Mononuclear cell (primary cell): Measurements from ENCODE around the gene DIRAS3. TPM values are rescaled to one million over a fixed set of nuclear protein-coding genes. Genes with fewer than 3 reads are reported as not detected.
"Not testable (repeated sequence)": the region's sequence is repeated elsewhere in the genome, so short reads cannot be mapped to it uniquely, and the experiment has no call there.

ENCODE experiments used
- H3K27me3 ChIP-seq: 2 replicates; pipeline ENCODE4 v1.6.0; 2011; ENCODE audit warnings: low read length, control low read depth; ENCODE audit not compliant: insufficient read depth
- H3K4me1 ChIP-seq: 2 replicates; pipeline ENCODE4 v1.5.1; 2011; ENCODE audit warnings: mild to moderate bottlenecking, low read length, control low read depth; ENCODE audit not compliant: insufficient read depth
- H3K4me3 ChIP-seq: 2 replicates; pipeline ENCODE4 v1.5.1; 2011; ENCODE audit warnings: mild to moderate bottlenecking, low read length, moderate library complexity
- H3K9me3 ChIP-seq: 2 replicates; pipeline ENCODE4 v1.5.1; 2011; ENCODE audit warnings: low read depth, mild to moderate bottlenecking, control low read depth, low read length
- total RNA-seq: library from RNA; depleted of rRNA; stranded (reverse); fragments of >200 nt; gene quantifications from one replicate; pipeline ENCODE4 v1.2.3, GENCODE V29; 2012

Gene DIRAS3, protein sequence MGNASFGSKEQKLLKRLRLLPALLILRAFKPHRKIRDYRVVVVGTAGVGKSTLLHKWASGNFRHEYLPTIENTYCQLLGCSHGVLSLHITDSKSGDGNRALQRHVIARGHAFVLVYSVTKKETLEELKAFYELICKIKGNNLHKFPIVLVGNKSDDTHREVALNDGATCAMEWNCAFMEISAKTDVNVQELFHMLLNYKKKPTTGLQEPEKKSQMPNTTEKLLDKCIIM
- not detected for total RNA-seq

DNA sequence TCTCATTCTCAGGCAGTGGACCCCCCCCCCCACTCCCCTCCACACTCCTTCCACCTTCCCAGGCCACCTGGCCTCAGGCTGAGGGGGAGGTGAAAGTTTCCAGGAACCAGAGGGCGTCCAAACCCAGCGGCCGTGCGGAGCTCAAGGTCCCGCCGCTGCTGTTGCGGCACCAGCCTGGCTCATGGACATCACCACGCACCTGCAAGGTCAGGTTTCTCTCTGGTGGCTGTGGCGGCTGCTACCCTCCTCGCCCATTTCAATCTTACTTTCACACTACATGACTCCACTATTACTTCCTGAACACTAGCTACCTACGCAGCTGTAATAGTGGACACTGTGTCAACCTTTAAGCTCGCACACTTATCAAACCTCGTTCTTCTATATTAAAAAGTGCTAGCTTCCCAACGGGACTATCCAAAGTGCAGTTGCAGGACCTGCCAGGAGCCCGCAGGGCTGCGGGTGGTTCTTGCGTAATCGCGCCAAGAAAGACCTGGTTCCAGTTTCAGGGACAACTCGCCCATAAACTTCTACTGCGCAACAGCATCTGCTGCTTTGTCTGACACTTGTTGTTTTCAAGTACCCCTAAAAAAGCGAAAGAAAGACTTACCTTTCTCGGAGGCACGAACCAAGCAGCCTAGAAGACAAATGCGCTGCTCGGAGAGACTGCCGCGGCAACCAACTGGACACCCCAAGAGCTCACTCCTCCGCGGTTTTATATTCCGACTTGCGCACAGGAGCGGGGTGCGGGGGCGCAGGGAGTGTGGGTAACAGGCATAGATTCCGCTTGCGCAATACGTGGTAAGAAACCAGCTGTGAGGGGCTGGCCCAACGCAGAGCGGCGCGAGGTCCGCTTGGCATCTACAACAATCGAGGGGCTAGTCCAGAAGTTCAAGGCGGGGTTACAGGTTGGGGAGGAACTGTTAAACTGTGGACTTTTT is at the start of gene DIRAS3:
Gene DIRAS3 (minus strand): TSS at position 687 of the 938 bp plus-strand sequence. CDS start 3,330 bp downstream, outside the sequence.
- Histone ChIP-seq H3K9me3 (no peaks in the 10 kb centered on the region), H3K27me3 (peaks cover 26% of the 10 kb centered on the region), H3K4me1 (no peaks in the 10 kb centered on the region), H3K4me3 (no peak within 1 kb of the TSS)

DNA sequence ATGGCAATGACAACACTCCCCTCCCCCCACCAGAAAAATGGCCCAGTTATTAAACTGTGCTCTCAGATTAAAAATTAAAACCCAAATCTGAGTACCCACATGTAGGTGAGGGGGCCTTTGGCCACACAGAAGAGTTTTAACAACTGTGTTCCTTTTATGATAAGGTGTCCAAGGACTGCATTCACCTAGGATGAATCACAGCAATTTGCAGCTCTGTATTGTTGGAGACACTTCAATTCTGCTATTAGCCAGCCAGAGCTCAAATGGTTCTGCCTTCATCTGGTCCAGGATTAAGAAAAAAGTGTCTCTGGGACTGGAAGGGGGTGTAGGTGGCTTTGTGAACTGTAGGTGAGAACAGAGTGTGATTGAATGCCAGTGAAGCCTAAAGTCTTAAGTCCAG is 43.3 kb upstream of the DIRAS3 start:
- Histone ChIP-seq H3K27me3 (no peaks in the 10 kb centered on the region), H3K9me3 (no peaks in the 10 kb centered on the region), H3K4me1 (no peaks in the 10 kb centered on the region), H3K4me3 (no peak overlapping the region)

DNA sequence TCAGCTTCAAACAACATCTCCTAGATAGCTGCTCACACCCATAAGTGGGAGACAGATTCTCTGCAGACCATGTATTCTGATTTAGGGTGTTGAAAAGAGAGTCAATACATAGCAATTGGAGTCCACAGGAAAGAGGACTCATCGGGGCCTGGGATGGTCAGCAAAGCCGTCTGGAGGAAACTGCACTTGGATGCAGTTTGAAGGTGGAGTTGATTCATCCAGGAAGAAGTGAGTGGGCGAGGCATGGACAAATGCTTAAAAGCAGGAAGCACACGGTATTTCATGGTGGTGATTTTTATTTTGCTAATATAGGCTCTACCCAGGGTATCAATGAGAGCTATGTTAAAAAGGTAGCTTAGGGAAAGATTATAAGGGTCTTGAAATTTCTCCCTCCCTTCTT is 36.8 kb upstream of the DIRAS3 start:
- no peak overlapping the region for H3K4me3 ChIP-seq
- no peaks in the 10 kb centered on the region for H3K27me3 ChIP-seq
- no peaks in the 10 kb centered on the region for H3K9me3 ChIP-seq
- no peaks in the 10 kb centered on the region for H3K4me1 ChIP-seq

DNA sequence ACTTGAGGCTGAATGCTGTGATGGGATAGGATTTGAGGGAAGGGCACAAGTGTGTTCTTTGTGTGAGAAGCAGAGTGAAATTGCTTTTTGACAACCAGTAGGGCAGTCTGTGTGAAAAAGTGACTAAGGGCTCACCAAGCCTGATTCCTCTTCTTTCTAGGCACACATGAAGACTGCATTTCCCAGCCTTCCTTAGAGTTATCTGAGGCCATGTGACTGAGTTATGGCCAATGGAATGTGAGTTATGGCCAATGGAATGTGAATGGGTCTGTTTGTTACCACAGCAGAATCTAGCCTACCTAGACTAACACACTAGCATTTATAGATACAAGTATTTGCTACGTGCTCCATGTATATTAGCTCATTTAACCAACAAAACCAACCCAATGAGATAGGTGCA is 35.3 kb upstream of the DIRAS3 start:
- no peaks in the 10 kb centered on the region for H3K4me1 ChIP-seq
- H3K4me3 ChIP-seq: no peak overlapping the region
- H3K9me3 ChIP-seq: no peaks in the 10 kb centered on the region
- no peaks in the 10 kb centered on the region for H3K27me3 ChIP-seq

GRCh38 chr1:68083686-68084085 is 33.3 kb upstream of the DIRAS3 start:
- no peaks in the 10 kb centered on the region for H3K4me1 ChIP-seq

GRCh38 chr1:68081775-68082283 is 31.4 kb upstream of the DIRAS3 start:
- Histone ChIP-seq H3K27me3 (no peaks in the 10 kb centered on the region), H3K9me3 (no peaks in the 10 kb centered on the region), H3K4me3 (no peak overlapping the region), H3K4me1 (no peaks in the 10 kb centered on the region)

More at GRCh38 chr1:68083686-68084085, 33.3 kb upstream of the DIRAS3 start:
- Histone ChIP-seq H3K9me3 (no peaks in the 10 kb centered on the region), H3K27me3 (no peaks in the 10 kb centered on the region), H3K4me3 (no peak overlapping the region)

GRCh38 chr1:68078647-68079046 is 28.2 kb upstream of the DIRAS3 start:
- no peaks in the 10 kb centered on the region for H3K27me3 ChIP-seq
- no peaks in the 10 kb centered on the region for H3K9me3 ChIP-seq
- H3K4me3 ChIP-seq: no peak overlapping the region
- no peaks in the 10 kb centered on the region for H3K4me1 ChIP-seq

DNA sequence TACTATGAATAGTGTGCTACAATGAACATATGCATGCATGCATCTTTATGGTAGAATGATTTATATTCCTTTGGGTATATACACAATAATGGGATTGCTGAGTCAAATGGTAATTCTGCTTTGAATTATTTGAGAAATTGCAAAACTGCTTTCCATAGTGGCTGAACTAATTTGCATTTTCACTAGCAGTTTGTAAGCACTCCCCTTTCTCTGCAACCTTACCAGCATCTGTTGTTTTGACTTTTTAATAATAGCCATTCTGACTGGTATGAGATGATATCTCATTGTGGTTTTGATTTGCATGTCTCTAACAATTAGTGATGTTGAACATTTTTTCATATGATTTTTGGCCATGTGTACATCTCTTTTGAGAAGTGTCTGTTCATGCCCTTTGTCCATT is 24.0 kb upstream of the DIRAS3 start:
- Histone ChIP-seq H3K4me1 (no peaks in the 10 kb centered on the region), H3K27me3 (no peaks in the 10 kb centered on the region), H3K9me3 (no peaks in the 10 kb centered on the region), H3K4me3 (no peak overlapping the region)

- Histone ChIP-seq H3K4me1 (no peaks in the 10 kb centered on the region), H3K9me3 (no peaks in the 10 kb centered on the region), H3K4me3 (no peak overlapping the region), H3K27me3 (no peaks in the 10 kb centered on the region)
Measured at GRCh38 chr1:68065766-68066165, 15.3 kb upstream of the DIRAS3 start.

GRCh38 chr1:68058053-68058452 is 7.6 kb upstream of the DIRAS3 start:
- not testable (repeated sequence) for H3K9me3 ChIP-seq, H3K4me1 ChIP-seq, H3K4me3 ChIP-seq, H3K27me3 ChIP-seq

DNA sequence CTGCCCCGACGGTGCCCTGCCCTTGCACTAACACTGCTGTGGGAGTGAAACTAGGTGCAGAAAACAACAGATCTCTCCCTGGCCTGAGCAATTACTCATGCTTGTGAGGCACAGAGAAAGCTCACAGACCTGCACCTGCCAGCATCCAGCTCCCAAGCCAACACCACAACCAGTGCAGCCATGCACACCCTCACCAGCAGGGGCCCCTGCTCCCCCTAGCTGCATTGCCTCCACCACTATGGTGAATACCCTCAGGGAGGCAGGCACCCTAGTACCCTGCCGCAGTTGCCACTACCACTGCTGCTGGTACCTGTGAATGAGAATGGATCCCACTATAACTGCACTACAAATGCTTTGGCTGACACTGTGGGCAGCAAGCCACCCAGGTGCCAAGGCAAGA is 7.1 kb upstream of the DIRAS3 start:
- Histone ChIP-seq H3K27me3 (no peaks in the 10 kb centered on the region), H3K4me1 (no peaks in the 10 kb centered on the region), H3K4me3 (no peak overlapping the region)

GRCh38 chr1:68057050-68057449 is 6.6 kb upstream of the DIRAS3 start:
- Histone ChIP-seq H3K9me3 (no peaks in the 10 kb centered on the region), H3K4me1 (no peaks in the 10 kb centered on the region), H3K27me3 (peaks cover 1% of the 10 kb centered on the region), H3K4me3 (no peak overlapping the region)

More for the DNA sequence above, 7.1 kb upstream of the DIRAS3 start:
- H3K9me3 ChIP-seq: no peaks in the 10 kb centered on the region

GRCh38 chr1:68051475-68051874 is 1.0 kb upstream of the DIRAS3 start:
- no peak overlapping the region for H3K4me3 ChIP-seq
- H3K9me3 ChIP-seq: no peaks in the 10 kb centered on the region
- no peaks in the 10 kb centered on the region for H3K4me1 ChIP-seq
- H3K27me3 ChIP-seq: peaks cover 26% of the 10 kb centered on the region

DNA sequence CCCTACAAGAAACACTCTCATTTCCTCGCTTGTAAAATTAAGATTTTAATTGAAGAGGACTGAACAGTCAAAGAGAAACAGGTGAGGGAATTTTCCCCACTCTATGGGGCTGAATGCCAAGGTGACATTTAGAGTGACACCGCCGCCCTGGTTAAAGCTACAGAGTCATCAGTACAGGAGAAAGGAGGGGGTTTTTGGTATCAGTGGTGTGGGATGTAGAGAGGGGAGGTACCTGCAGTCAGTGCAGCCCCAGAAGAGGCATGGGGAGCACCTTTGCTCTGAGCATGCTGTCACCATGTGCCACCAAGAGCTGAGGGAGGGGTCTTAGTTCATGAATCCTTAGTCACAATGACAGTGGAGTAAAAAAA is 2.8 kb downstream of the DIRAS3 start:
- no peak overlapping the region for H3K4me3 ChIP-seq
- no peaks in the 10 kb centered on the region for H3K9me3 ChIP-seq
- peaks cover 26% of the 10 kb centered on the region for H3K27me3 ChIP-seq
- H3K4me1 ChIP-seq: no peaks in the 10 kb centered on the region

DNA sequence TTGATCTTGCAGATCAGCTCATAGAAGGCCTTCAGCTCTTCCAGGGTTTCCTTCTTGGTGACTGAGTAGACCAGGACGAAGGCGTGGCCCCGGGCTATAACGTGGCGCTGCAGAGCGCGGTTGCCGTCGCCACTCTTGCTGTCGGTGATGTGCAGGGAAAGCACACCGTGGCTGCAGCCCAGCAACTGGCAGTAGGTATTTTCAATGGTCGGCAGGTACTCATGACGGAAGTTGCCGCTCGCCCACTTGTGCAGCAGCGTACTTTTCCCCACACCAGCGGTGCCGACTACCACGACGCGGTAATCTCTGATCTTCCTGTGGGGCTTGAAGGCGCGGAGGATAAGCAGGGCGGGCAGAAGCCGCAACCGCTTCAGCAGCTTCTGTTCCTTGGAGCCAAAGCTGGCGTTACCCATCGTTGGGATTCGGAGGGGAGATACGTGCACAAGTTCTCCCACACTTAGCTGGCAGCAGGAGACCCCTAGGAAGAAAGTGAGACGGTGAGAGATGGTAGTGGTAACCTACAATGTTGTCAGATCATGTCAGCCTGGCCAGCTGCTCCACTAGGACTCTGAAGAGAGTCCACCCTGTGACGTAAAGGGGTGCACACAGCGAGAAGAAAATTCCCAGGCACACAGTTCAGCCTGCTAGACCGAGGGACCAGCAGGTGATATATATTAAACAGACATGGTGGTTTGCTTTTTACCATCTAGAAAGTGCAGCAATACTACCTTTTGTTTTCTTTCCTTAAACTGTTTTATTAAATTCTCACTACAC is 3.4 kb downstream of the DIRAS3 start:
- Histone ChIP-seq H3K4me3 (no peak overlapping the region), H3K9me3 (no peaks in the 10 kb centered on the region), H3K27me3 (peaks cover 25% of the 10 kb centered on the region), H3K4me1 (no peaks in the 10 kb centered on the region)
